Breast epithelium (tissue), 4 donors: ENCODE data around the gene MEX3D. TPM values are rescaled to one million over a fixed set of nuclear protein-coding genes. Genes with fewer than 3 reads are reported as not detected.

Experiments used
- DNase-seq, 2 donors: peaks; one replicate each; pipeline ENCODE4 v3.0.0-alpha.2; 2019; ENCODE audit warnings: low spot score in 2 of 2
- H3K27ac ChIP-seq, 2 donors: fragments of 200-600 bp; sonication (generic) in 1 of 2; one replicate each; pipeline ENCODE4 v1.5.1; 2016 to 2019; ENCODE audit warnings: mild to moderate bottlenecking in 1 of 2
- H3K27me3 ChIP-seq, 2 donors: fragments of 200-600 bp; sonication (generic) in 1 of 2; one replicate each; pipeline versions ENCODE4 v1.5.1 to v1.6.0; 2017 to 2019; ENCODE audit warnings: control low read depth in 1 of 2, mild to moderate bottlenecking in 1 of 2
- H3K36me3 ChIP-seq: fragments of 200-600 bp; one replicate; pipeline ENCODE4 v1.5.1; 2019
- H3K4me1 ChIP-seq, 2 donors: fragments of 200-600 bp; sonication (generic); one replicate each; pipeline ENCODE4 v1.5.1; 2016 to 2019; ENCODE audit warnings: control low read depth in 1 of 2
- H3K4me3 ChIP-seq, 3 donors: fragments of 200-600 bp; sonication (generic); 1 replicate in 2 of 3; 2 replicates in 1 of 3; pipeline ENCODE4 v1.5.1; 2016 to 2019; ENCODE audit warnings: mild to moderate bottlenecking in 3 of 3, moderate library complexity in 2 of 3
- H3K9me3 ChIP-seq, 2 donors: fragments of 200-600 bp; sonication (generic) in 1 of 2; one replicate each; pipeline ENCODE4 v1.5.1; 2016 to 2019; ENCODE audit warnings: control low read depth in 1 of 2
- CTCF ChIP-seq, 3 donors: fragments of 450-650 bp; IDR thresholded peaks; one replicate each; pipeline ENCODE4 v1.5.1; 2016 to 2017; ENCODE audit warnings: antibody characterized with exemption in 3 of 3, mild to moderate bottlenecking in 3 of 3, moderate library complexity in 3 of 3
- POLR2A ChIP-seq: fragments of 450-650 bp; IDR thresholded peaks from one replicate; pipeline ENCODE4 v1.6.1; 2016; ENCODE audit warnings: antibody characterized with exemption, mild to moderate bottlenecking, moderate library complexity
- POLR2AphosphoS5 ChIP-seq, 3 donors: sonication (generic); formaldehyde crosslinking; IDR thresholded peaks; one replicate each; pipeline ENCODE4 v1.6.1; 2017; ENCODE audit warnings: antibody characterized with exemption in 3 of 3
- intact Hi-C: fragments of 100-400 bp; cut with DNase I; formaldehyde crosslinking; loops from one replicate; pipeline ENCODE4 v1.15.1; 2023; ENCODE audit warnings: low total_unique reads
- total RNA-seq, 3 donors: library from RNA; depleted of rRNA; stranded (reverse); fragments of >200 nt; gene quantifications; one replicate each; pipeline ENCODE4 v1.1.0, GENCODE V29; 2016

MEX3D gene
- total RNA-seq, 3 donors from 2014 or later = 12.5 to 14.3 (median 12.6) TPM

DNA sequence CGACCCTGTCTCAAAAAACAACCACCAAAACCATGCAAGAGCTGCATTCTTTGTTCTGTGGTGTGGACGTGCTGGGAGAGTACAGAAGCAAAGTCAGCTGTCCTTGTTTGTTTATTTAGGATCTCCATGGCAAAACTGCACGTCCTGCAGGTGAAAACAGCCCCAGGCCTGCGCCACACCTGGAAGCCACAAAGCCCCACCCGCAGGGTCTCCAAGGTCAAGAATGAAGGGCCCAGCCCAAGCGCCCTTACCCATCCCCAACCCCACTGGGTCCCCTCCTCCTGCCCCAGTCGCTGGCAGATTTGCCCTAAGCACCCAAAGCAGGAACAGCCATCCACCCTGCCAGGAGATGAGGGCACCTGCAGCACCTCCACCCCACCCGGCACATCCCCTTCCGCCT is 14.1 kb upstream of the MEX3D start:
- Histone ChIP-seq H3K4me3 (no peak overlapping the region), H3K4me1 (no peaks in the 10 kb centered on the region), H3K36me3 (no peaks in the 10 kb centered on the region), H3K9me3 (no peaks in the 10 kb centered on the region), H3K27ac (peak overlapping the region; percentile 36 to 78), H3K27me3 (no peaks in the 10 kb centered on the region)
- peak in 1 of 2 donors; percentile 74 for DNase-seq
- intact Hi-C loops = no loop called here
- TF ChIP-seq POLR2AphosphoS5 (IDR thresholded peaks at IDR 0.05) = no peak
- TF ChIP-seq POLR2A = no peak
- no peak for TF ChIP-seq CTCF (IDR thresholded peaks at IDR 0.05)

DNA sequence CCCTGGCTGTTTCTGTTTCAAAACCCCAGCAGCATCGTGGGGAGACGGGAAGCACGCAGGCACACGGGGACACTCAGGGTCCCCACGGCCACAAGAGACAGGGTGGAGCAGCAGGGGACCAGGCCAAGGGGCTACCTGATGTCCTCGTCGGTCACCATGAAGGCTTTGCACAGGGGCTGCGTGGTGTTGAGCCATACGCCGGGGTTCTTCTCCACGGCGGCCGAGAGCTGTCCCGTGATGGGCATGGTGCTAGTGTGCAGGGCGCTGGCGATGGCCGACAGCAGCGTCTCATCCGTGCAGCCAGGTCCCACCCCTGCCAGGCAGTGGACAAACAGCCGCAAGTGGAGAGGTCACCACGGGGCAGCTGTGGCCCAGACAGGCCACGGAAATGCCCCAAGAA is 12.8 kb upstream of the MEX3D start:
- TF ChIP-seq POLR2A (no peak), CTCF (IDR thresholded peaks at IDR 0.05) (no peak), POLR2AphosphoS5 (IDR thresholded peaks at IDR 0.05) (no peak)
- Histone ChIP-seq H3K27me3 (no peaks in the 10 kb centered on the region), H3K27ac (no peak overlapping the region), H3K9me3 (no peaks in the 10 kb centered on the region), H3K4me3 (no peak overlapping the region), H3K36me3 (no peaks in the 10 kb centered on the region), H3K4me1 (no peaks in the 10 kb centered on the region)
- no peak for DNase-seq
- intact Hi-C loops = loop anchor here (1.0 kb wide), 1 partner anchor 46 kb away; no protein-coding TSS in a partner anchor

DNA sequence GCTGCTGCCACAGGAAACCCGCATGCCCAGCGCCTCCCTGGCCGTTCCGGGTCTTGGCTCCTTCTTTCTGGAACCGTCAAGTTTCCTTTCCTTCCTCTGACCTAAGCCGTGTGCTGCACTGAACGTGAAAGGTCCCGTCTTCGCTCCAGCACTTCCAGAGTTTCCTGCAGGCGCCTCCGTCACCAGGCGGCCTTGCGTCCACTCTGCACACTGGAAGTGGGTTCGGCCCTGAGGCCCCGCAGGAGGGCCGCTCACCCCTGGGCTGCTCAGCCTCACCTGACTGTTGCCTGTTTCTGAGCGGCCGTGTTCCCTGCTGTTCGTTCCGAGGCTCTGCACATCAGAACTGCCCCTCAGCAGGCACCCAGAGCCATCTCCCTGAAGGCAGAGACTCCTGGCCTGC is 12.3 kb upstream of the MEX3D start:
- H3K27me3 ChIP-seq = no peaks in the 10 kb centered on the region
- intact Hi-C loops = loop anchor here (1.0 kb wide), 1 partner anchor 45 kb away; no protein-coding TSS in a partner anchor
- H3K4me1 ChIP-seq = no peaks in the 10 kb centered on the region
- H3K36me3 ChIP-seq = no peaks in the 10 kb centered on the region
- no peaks in the 10 kb centered on the region for H3K9me3 ChIP-seq
- no peak overlapping the region for H3K4me3 ChIP-seq
- TF ChIP-seq POLR2A (no peak), CTCF (IDR thresholded peaks at IDR 0.05) (no peak), POLR2AphosphoS5 (IDR thresholded peaks at IDR 0.05) (no peak)
- DNase-seq = no peak
- no peak overlapping the region for H3K27ac ChIP-seq

DNA sequence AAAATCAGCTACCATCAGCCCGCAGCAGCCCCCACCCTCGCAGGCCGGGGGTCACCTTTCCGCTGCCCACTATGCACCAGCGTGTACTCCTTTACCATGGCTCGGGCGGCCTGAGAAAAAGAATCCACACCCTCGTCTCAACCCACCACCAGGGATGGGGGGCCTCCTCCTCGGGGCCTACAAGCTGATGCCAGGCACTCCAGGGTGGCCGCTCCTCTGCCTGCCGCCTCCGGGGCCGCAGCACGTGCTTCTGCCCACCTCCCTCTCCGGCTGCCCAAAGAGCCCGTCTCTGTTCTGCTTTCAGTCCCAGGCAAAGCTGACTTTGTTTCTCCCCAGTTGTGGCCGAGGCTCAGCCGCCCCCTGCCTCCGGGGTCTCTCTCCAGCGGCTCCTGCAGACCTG is 11.1 kb upstream of the MEX3D start:
- no peaks in the 10 kb centered on the region for H3K9me3 ChIP-seq
- no peak overlapping the region for H3K4me3 ChIP-seq
- no peaks in the 10 kb centered on the region for H3K27me3 ChIP-seq
- H3K36me3 ChIP-seq = no peaks in the 10 kb centered on the region
- intact Hi-C loops = loop anchor here (1.0 kb wide), 1 partner anchor 46 kb away; no protein-coding TSS in a partner anchor
- no peak for DNase-seq
- TF ChIP-seq POLR2A (no peak), CTCF (IDR thresholded peaks at IDR 0.05) (no peak), POLR2AphosphoS5 (IDR thresholded peaks at IDR 0.05) (no peak)
- no peak overlapping the region for H3K27ac ChIP-seq
- no peaks in the 10 kb centered on the region for H3K4me1 ChIP-seq

DNA sequence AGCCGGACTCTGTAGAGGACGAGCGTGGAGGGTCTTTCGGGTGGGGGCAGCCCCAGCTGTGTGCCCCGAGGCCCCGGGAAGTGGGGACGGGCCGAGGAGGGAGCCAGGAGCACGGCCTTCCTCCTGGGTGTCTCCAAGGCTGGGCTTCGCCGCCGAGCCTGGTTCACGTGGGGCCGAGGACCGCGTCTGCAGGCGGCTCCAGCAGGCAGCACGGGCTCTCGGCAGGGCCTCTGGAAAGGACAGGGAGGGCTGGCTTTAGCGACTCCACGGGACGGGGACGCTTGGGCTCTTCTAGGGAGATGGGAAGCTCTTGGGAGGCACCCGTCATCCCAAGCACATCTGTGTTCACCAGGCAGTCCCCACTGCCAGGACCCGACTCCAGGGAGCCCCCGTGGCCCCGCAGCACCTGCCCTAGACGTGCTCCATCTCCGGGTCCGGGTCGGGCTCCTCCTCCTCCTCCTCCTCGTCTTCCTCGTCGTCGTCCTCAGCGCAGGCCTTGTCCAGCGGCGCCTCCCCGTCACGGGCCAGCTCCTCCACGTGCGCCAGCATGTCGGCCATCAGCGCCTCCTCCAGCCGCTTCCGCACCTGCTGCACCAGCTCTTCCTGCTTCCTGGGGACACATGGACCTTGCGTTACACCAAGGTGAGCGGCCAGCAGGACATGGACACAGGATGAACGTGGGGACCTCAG is 9.9 kb upstream of the MEX3D start:
- Histone ChIP-seq H3K27me3 (no peaks in the 10 kb centered on the region), H3K4me3 (no peak overlapping the region), H3K36me3 (no peaks in the 10 kb centered on the region), H3K4me1 (no peaks in the 10 kb centered on the region), H3K9me3 (no peaks in the 10 kb centered on the region), H3K27ac (no peak overlapping the region)
- DNase-seq = no peak
- intact Hi-C loops = no loop called here
- TF ChIP-seq CTCF (IDR thresholded peaks at IDR 0.05) (no peak), POLR2AphosphoS5 (IDR thresholded peaks at IDR 0.05) (no peak), POLR2A (no peak)
